Adrenal gland (tissue), 12 donors: ENCODE measurements around the gene ESAM. TPM values are rescaled to one million over a fixed set of nuclear protein-coding genes. Genes with fewer than 3 reads are reported as not detected.
A peak's percentile ranks its signal among the peaks of the same experiment; 100 is the strongest.

Source experiments
- DNase-seq, 7 donors: peaks; one replicate each; pipeline ENCODE4 v3.0.0-alpha.2; 2019 to 2020
- H3K27ac ChIP-seq, 5 donors: fragments of 200-600 bp; sonication (generic) in 4 of 5; 1 replicate in 3 of 5; 2 replicates in 2 of 5; pipeline versions ENCODE4 v1.5.1 to v1.8.0; 2016 to 2020; ENCODE audit warnings: mild to moderate bottlenecking in 1 of 5
- H3K27me3 ChIP-seq: fragments of 200-600 bp; 2 replicates; pipeline ENCODE4 v1.8.0; 2021
- H3K36me3 ChIP-seq, 2 donors: fragments of 200-600 bp; replicated peaks in 1 of 2; 1 replicate in 1 of 2; 2 replicates in 1 of 2; pipeline versions ENCODE4 v1.5.1 to v1.8.0; 2018 to 2022
- H3K4me1 ChIP-seq, 2 donors: fragments of 200-600 bp; replicated peaks in 1 of 2; 1 replicate in 1 of 2; 2 replicates in 1 of 2; pipeline versions ENCODE4 v1.5.1 to v1.8.0; 2018 to 2021
- H3K4me3 ChIP-seq, 4 donors: fragments of 200-600 bp; sonication (generic) in 3 of 4; one replicate each; pipeline ENCODE4 v1.5.1; 2016 to 2018
- H3K9me3 ChIP-seq, 3 donors: fragments of 200-600 bp; sonication (generic) in 1 of 3; replicated peaks in 1 of 3; 1 replicate in 2 of 3; 2 replicates in 1 of 3; pipeline versions ENCODE4 v1.5.1 to v1.8.0; 2016 to 2021
- POLR2A ChIP-seq, 2 donors: fragments of 450-650 bp; IDR thresholded peaks; one replicate each; pipeline ENCODE4 v1.6.1; 2017; ENCODE audit warnings: antibody characterized with exemption in 2 of 2, mild to moderate bottlenecking in 2 of 2, moderate library complexity in 1 of 2
- whole genome bisulfite sequencing, 4 donors: extraction: QIAGEN DNeasy Blood & Tissue Kit in 2 of 4; methylation state at CpG; one replicate each; pipeline versions ENCODE4 v1.1.5 to v1.1.7; 2013 to 2017; 5-methylcytosine and 5-hydroxymethylcytosine counted together
- intact Hi-C, 2 donors: fragments of 100-400 bp; cut with DNase I; formaldehyde crosslinking; loops; one replicate each; pipeline versions ENCODE4 v1.14.1 to v1.15.0; 2022 to 2023
- polyA plus RNA-seq, 3 donors: library from polyadenylated mRNA; stranded (reverse); fragments of 200-250 nt in 2 of 3; fragments of 350-450 nt in 1 of 3; fragmentation: Illumina TruSeq in 1 of 3; extraction: RNeasy Lipid Tissue Mini Kit (QIAGEN cat#74804) in 1 of 3; gene quantifications; one replicate each; pipeline ENCODE4 v1.2.3, GENCODE V29; 2013 to 2014
- total RNA-seq, 9 donors: library from RNA; depleted of rRNA in 4 of 9; stranded (reverse); fragments of >200 nt in 4 of 9; fragments of 120-200 nt in 1 of 9; fragmentation: NEBNext Ultra II Directional in 1 of 9; extraction: Animal tissue kit (Norgen Biotek cat#: 25700) in 1 of 9; gene quantifications; one replicate each; pipeline versions ENCODE4 v1.1.0 to v1.2.4, GENCODE V29; 2013 to 2023
- TF ChIP-seq, protein P1 (sequence below), 6 experiments: fragments of 450-650 bp in 4 of 6; fragments of 200-600 bp in 2 of 6; sonication (generic) in 1 of 6; IDR thresholded peaks; 1 replicate in 5 of 6; 2 replicates in 1 of 6; pipeline versions ENCODE4 v1.5.1 to v1.8.0; 2016 to 2021; ENCODE audit warnings: antibody characterized with exemption in 6 of 6, mild to moderate bottlenecking in 2 of 6, moderate library complexity in 1 of 6
- donor health status: healthy with polysubstance abuse.
- donor health status: Bipolar disorder and iron deficiency.
- donor health status: DM: yes; HTN: yes; CAD: no.
- donor health status: DM: no; HTN: no; CAD: no.
- donor health status: DM: no; HTN: no; CAD: no.
- donor health status: DM: yes; HTN: yes; CAD: no.

The ESAM gene
- total and polyA plus RNA-seq, 12 donors = 8.2 to 36.9 (median 29.2) TPM

- no peaks in the 10 kb centered on the region for H3K9me3 ChIP-seq
- H3K4me3 ChIP-seq = no peak overlapping the region
- WGBS, 4 donors = 88 to 94% (median 92%) methylated on average over 6 of the region's 6 CpGs
- intact Hi-C loops = no loop called here
- H3K27me3 ChIP-seq = no peaks in the 10 kb centered on the region
- H3K27ac ChIP-seq = no peak overlapping the region
- H3K4me1 ChIP-seq = no peaks in the 10 kb centered on the region
- TF ChIP-seq, protein P1, sequence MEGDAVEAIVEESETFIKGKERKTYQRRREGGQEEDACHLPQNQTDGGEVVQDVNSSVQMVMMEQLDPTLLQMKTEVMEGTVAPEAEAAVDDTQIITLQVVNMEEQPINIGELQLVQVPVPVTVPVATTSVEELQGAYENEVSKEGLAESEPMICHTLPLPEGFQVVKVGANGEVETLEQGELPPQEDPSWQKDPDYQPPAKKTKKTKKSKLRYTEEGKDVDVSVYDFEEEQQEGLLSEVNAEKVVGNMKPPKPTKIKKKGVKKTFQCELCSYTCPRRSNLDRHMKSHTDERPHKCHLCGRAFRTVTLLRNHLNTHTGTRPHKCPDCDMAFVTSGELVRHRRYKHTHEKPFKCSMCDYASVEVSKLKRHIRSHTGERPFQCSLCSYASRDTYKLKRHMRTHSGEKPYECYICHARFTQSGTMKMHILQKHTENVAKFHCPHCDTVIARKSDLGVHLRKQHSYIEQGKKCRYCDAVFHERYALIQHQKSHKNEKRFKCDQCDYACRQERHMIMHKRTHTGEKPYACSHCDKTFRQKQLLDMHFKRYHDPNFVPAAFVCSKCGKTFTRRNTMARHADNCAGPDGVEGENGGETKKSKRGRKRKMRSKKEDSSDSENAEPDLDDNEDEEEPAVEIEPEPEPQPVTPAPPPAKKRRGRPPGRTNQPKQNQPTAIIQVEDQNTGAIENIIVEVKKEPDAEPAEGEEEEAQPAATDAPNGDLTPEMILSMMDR (IDR thresholded peaks at IDR 0.05) = no peak
- no peak for TF ChIP-seq POLR2A (IDR thresholded peaks at IDR 0.05)
- no peaks in the 10 kb centered on the region for H3K36me3 ChIP-seq
- DNase-seq = no peak
Observed at GRCh38 chr11:124807660-124808270, 45.7 kb upstream of the ESAM start.

GRCh38 chr11:124807201-124807600 is 45.1 kb upstream of the ESAM start:
- TF ChIP-seq, protein P1 (IDR thresholded peaks at IDR 0.05) = no peak
- TF ChIP-seq POLR2A (IDR thresholded peaks at IDR 0.05) = no peak
- DNase-seq = no peak
- Histone ChIP-seq H3K4me1 (no peaks in the 10 kb centered on the region), H3K36me3 (no peaks in the 10 kb centered on the region), H3K9me3 (no peaks in the 10 kb centered on the region), H3K27me3 (no peaks in the 10 kb centered on the region), H3K4me3 (no peak overlapping the region), H3K27ac (no peak overlapping the region)
- intact Hi-C loops = no loop called here
- 84 to 97% (median 93%) methylated on average over 5 of the region's 5 CpGs for WGBS, 4 donors

DNA sequence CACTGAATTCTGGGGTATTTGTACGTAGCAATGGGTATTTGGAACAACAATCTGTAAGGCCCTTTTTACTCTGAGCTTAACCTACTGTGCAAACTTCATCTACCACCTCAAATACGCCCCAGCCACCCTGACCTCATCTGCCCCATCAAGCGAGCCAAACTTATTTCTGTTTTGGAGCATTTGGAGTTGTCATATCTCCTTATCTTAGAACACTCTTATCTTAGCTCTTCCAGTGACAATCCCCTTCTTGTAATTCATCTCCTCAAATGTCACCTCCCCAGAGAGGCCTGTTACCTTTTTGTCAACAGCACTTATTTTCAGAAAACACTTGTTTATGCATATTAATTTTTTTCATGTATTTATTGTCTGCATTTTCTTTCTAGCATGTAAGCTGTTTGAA is 42.8 kb upstream of the ESAM start:
- 70 to 81% (median 78%) methylated on average over 3 of the region's 3 CpGs for WGBS, 4 donors
- no peaks in the 10 kb centered on the region for H3K9me3 ChIP-seq

DNA sequence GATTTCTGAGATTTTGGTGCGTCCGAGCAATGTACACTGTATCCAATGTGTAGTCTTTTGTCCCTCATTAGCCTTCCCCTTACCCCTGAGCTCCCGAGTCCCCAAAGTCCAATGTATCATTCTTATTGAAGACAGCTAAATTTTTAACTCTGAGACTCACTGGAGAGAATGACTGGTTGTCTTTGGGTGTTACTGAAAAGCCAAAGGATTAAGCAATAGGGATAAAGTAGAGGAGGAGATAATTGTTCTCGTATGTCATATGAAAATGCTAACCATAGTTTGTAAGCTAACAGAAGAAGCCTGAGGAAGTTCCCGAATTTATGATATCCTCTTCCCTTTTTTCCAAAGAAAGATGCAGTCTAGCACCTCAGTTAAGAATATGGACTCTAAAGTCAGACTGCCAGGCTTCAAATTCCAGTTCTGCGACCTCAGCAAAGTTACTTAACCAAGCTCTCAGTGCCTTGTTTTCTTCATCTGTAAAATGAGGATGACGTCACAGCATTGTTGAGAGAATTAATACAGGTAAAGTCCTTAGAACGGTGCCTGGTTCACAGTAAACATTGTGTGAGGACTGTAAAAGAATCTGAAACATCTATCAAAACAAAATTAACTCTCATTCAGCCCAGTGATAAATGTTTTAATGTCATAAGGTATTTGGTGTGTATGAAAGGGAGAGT is 39.7 kb upstream of the ESAM start:
- no peaks in the 10 kb centered on the region for H3K36me3 ChIP-seq
- H3K9me3 ChIP-seq = no peaks in the 10 kb centered on the region
- peak overlapping the region in 1 of 4 donors; percentile 78 for H3K4me3 ChIP-seq
- peak overlapping the region in 1 of 5 donors; percentile 96 for H3K27ac ChIP-seq
- 73 to 76% (median 74%) methylated on average over 8 of the region's 8 CpGs for WGBS, 4 donors
- H3K27me3 ChIP-seq = no peaks in the 10 kb centered on the region
- TF ChIP-seq POLR2A (IDR thresholded peaks at IDR 0.05) = no peak
- TF ChIP-seq, protein P1 (IDR thresholded peaks at IDR 0.05) = no peak
- H3K4me1 ChIP-seq = peaks cover 7 to 24% of the 10 kb centered on the region in 2 donors
- DNase-seq = no peak
- intact Hi-C loops = loop anchor here in 1 of 2 donors (5.0 kb wide), 1 partner anchor 36 kb away; no protein-coding TSS in a partner anchor

More for the DNA sequence above, 42.8 kb upstream of the ESAM start:
- Histone ChIP-seq H3K4me3 (no peak overlapping the region), H3K4me1 (peaks cover 0 to 12% of the 10 kb centered on the region in 2 donors), H3K27ac (no peak overlapping the region), H3K27me3 (no peaks in the 10 kb centered on the region), H3K36me3 (no peaks in the 10 kb centered on the region)
- DNase-seq = no peak
- no peak for TF ChIP-seq POLR2A (IDR thresholded peaks at IDR 0.05)
- TF ChIP-seq, protein P1 (IDR thresholded peaks at IDR 0.05) = no peak
- intact Hi-C loops = loop anchor here in 1 of 2 donors (5.0 kb wide), 1 partner anchor 32 kb away; no protein-coding TSS in a partner anchor
